MCF 10A (cell line): ENCODE results near the gene INPP5B. TPM values are rescaled to one million over a fixed set of nuclear protein-coding genes. Genes with fewer than 3 reads are reported as not detected.
A peak's percentile ranks its signal among the peaks of the same experiment; 100 is the strongest.

Experiments
- BruUV-seq: library from RNA; stranded (reverse); fragments of 400-500 nt; replicated peaks from 2 replicates; lab custom pipeline; 2021; lab: Mats Ljungman, UMichigan
- CTCF ChIA-PET: fragments of 300-600 bp; sonication (Branson Sonifier 250); formaldehyde crosslinking; extraction: SDS; loops from one replicate; lab custom pipeline; 2021; ENCODE audit warnings: antibody characterized with exemption, inconsistent platforms; lab: Yijun Ruan, JAX
- POLR2A ChIA-PET: fragments of 300-600, 350-650 bp; sonication (Branson Sonifier 250); formaldehyde crosslinking; extraction: SDS; loops from one replicate; lab custom pipeline; 2020; ENCODE audit warnings: antibody characterized with exemption, inconsistent platforms; lab: Yijun Ruan, JAX
- DNase-seq: peaks from one replicate; pipeline ENCODE4 v3.0.0-alpha.2; 2018; ENCODE audit not compliant: unreplicated experiment
- H3K27ac Mint-ChIP-seq: one replicate; pipeline ENCODE4 v1.8.0; 2022; ENCODE audit warnings: mild to moderate bottlenecking, low read depth, mixed read lengths; ENCODE audit not compliant: unreplicated experiment
- H3K27me3 Mint-ChIP-seq: one replicate; pipeline ENCODE4 v1.8.0; 2022; ENCODE audit warnings: mixed read lengths; ENCODE audit not compliant: insufficient read depth, unreplicated experiment
- H3K36me3 Mint-ChIP-seq: one replicate; pipeline ENCODE4 v1.8.0; 2022; ENCODE audit warnings: mild to moderate bottlenecking, moderate library complexity, mixed read lengths; ENCODE audit not compliant: insufficient read depth, unreplicated experiment
- H3K4me1 Mint-ChIP-seq: one replicate; pipeline ENCODE4 v1.8.0; 2022; ENCODE audit warnings: mixed read lengths; ENCODE audit not compliant: insufficient read depth, unreplicated experiment
- H3K4me3 Mint-ChIP-seq: one replicate; pipeline ENCODE4 v1.8.0; 2022; ENCODE audit warnings: mild to moderate bottlenecking, moderate library complexity, mixed read lengths; ENCODE audit not compliant: unreplicated experiment
- H3K9me3 Mint-ChIP-seq: one replicate; pipeline ENCODE4 v1.8.0; 2022; ENCODE audit warnings: mixed read lengths; ENCODE audit not compliant: unreplicated experiment
- intact Hi-C: fragments of 100-400 bp; cut with micrococcal nuclease; formaldehyde crosslinking; loops from 2 replicates; pipeline ENCODE4 v1.14.1; 2022
- total RNA-seq: library from RNA; stranded (reverse); gene quantifications from 2 replicates; pipeline ENCODE4 v1.2.3, GENCODE V29; 2022
- TF ChIP-seq, protein P1 (sequence below): fragments of 200-600 bp; IDR thresholded peaks from one replicate; pipeline ENCODE4 v1.8.0; 2022; ENCODE audit warnings: antibody characterized with exemption, mild to moderate bottlenecking; ENCODE audit not compliant: unreplicated experiment

INPP5B gene
- total RNA-seq, 1 experiment from 2014 or later = 4.7 TPM

DNA sequence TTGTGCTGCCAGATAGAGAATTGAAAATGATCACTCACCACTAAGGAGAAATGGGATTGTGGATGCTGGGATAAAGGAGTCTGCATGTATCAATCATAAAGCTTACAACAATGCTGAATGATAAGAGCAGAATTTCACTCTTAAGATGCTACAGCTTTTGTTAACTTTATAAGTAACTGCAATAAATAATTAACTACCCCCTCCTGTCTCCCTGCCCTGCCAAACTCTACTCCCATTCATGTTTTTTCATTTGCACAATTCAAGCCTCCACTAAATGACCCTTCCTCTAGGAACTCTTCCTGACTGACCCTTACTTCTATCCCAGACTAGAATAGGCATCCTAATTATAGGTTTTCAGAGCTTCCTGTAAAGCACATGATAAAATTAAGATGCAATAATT, 102.3 kb downstream of the INPP5B start:
- no TSS peak for BruUV-seq
- intact Hi-C loops = no loop called here
- H3K4me1 Mint-ChIP-seq = peaks cover 34% of the 10 kb centered on the region
- H3K27me3 Mint-ChIP-seq = no peaks in the 10 kb centered on the region
- POLR2A ChIA-PET = interaction anchor here (1.4 to 1.7 kb wide), 3 partner anchors 9 to 16 kb away, joined by 3 to 11 read pairs (median 7); partner anchors contain the start of gene MTF1
- CTCF ChIA-PET = interaction anchor here (0.7 to 2.5 kb wide), 3 partner anchors 16 to 1328 kb away, joined by 4 to 9 read pairs (median 4); no protein-coding TSS in a partner anchor
- H3K36me3 Mint-ChIP-seq = peaks cover 62% of the 10 kb centered on the region
- no peak overlapping the region for H3K4me3 Mint-ChIP-seq
- H3K27ac Mint-ChIP-seq = peak overlapping the region; percentile 68
- H3K9me3 Mint-ChIP-seq = no peaks in the 10 kb centered on the region
- TF ChIP-seq, protein P1, sequence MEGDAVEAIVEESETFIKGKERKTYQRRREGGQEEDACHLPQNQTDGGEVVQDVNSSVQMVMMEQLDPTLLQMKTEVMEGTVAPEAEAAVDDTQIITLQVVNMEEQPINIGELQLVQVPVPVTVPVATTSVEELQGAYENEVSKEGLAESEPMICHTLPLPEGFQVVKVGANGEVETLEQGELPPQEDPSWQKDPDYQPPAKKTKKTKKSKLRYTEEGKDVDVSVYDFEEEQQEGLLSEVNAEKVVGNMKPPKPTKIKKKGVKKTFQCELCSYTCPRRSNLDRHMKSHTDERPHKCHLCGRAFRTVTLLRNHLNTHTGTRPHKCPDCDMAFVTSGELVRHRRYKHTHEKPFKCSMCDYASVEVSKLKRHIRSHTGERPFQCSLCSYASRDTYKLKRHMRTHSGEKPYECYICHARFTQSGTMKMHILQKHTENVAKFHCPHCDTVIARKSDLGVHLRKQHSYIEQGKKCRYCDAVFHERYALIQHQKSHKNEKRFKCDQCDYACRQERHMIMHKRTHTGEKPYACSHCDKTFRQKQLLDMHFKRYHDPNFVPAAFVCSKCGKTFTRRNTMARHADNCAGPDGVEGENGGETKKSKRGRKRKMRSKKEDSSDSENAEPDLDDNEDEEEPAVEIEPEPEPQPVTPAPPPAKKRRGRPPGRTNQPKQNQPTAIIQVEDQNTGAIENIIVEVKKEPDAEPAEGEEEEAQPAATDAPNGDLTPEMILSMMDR = no peak
- no peak for DNase-seq

DNA sequence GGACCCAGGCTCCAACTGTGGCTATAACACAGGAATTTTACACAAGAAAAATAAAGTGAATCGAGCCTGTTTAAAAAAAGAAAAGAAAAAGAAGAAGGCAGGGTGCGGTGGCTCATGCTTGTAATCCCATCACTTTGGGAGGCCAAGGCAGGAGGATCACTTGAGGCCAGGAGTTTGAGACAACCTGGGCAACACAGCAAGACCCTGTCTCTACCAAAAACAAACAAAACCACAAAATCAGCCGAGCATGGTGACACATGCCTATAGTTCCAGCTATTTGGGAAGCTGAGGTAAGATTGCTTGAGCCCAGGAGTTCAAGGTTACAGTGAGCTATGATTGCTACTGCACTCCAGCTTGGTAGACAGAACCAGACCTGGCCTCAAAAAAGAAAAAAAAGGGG, 105.2 kb downstream of the INPP5B start:
- Mint-ChIP-seq H3K4me1 (peaks cover 27% of the 10 kb centered on the region), H3K36me3 (peaks cover 78% of the 10 kb centered on the region), H3K27me3 (no peaks in the 10 kb centered on the region), H3K4me3 (no peak overlapping the region), H3K9me3 (no peaks in the 10 kb centered on the region), H3K27ac (no peak overlapping the region)
- intact Hi-C loops = no loop called here
- POLR2A ChIA-PET = interaction anchor here (0.6 to 1.5 kb wide), 3 partner anchors 34 to 171 kb away, joined by 3 read pairs; partner anchors contain the start of genes C1orf122, UTP11 and YRDC
- no TSS peak for BruUV-seq
- no peak for DNase-seq
- TF ChIP-seq, protein P1 = no peak
- CTCF ChIA-PET = interaction anchor here (0.7 kb wide), 1 partner anchor 1254 kb away, joined by 3 read pairs; no protein-coding TSS in a partner anchor

DNA sequence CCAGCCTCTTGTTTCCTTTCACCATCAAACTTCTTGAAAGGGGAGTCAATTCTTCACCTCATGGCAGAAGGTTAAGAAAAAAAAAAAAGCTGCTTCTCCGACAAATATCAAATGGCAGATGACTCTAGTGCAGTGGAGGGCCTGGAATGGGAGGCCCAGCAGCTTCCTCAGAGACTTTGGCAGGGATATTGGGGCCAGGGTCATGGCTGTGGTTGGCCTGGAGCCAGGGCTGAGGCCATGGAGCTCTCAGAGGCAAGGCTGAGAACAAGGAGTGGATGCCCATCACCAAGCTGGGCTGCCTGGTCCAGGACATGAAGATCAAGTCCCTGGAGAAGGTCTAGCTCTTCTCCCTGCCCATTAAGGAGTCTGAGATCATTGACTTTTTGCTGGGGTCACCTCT, 106.1 kb downstream of the INPP5B start:
- H3K27me3 Mint-ChIP-seq = no peaks in the 10 kb centered on the region
- ChIA-PET CTCF (interaction anchor here (0.5 to 1.1 kb wide), 2 partner anchors 19 to 1154 kb away, joined by 3 to 4 read pairs; partner anchors contain the start of gene MTF1), POLR2A (interaction anchor here (0.7 to 1.2 kb wide), 3 partner anchors 12 to 149 kb away, joined by 3 to 5 read pairs (median 3); no protein-coding TSS in a partner anchor)
- TF ChIP-seq, protein P1 = no peak
- BruUV-seq = no TSS peak
- no peak overlapping the region for H3K4me3 Mint-ChIP-seq
- DNase-seq = no peak
- H3K9me3 Mint-ChIP-seq = no peaks in the 10 kb centered on the region
- H3K4me1 Mint-ChIP-seq = peaks cover 18% of the 10 kb centered on the region
- no peak overlapping the region for H3K27ac Mint-ChIP-seq
- peaks cover 74% of the 10 kb centered on the region for H3K36me3 Mint-ChIP-seq
- intact Hi-C loops = no loop called here

DNA sequence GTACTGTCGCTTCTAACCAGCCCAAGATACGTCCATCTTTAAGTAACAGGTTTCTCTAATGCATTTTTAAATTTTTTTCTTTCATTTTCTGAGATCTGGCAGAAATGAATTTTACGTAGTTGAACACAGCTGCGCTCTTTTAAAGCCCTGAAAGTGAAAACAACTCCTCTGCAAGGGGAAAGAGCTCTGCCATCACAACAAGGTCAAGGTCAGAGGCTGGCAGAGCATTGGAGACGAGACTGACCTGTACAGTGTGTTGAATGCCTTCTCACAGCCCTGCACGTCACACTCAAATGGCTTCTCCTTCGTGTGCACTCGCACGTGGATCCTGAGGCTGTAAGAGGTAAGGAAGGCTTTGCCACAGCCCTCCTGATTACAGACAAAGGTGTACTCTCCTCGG, 107.2 kb downstream of the INPP5B start:
- no peak for DNase-seq
- H3K27ac Mint-ChIP-seq = no peak overlapping the region
- H3K4me3 Mint-ChIP-seq = no peak overlapping the region
- no TSS peak for BruUV-seq
- peaks cover 8% of the 10 kb centered on the region for H3K4me1 Mint-ChIP-seq
- H3K36me3 Mint-ChIP-seq = peaks cover 76% of the 10 kb centered on the region
- POLR2A ChIA-PET = interaction anchor here (0.9 to 2.1 kb wide), 4 partner anchors 11 to 31 kb away, joined by 3 to 8 read pairs (median 4); partner anchors contain the start of gene MTF1
- no peaks in the 10 kb centered on the region for H3K27me3 Mint-ChIP-seq
- CTCF ChIA-PET = interaction anchor here (0.6 kb wide), 3 partner anchors 11 to 1153 kb away, joined by 3 to 4 read pairs (median 3); no protein-coding TSS in a partner anchor
- H3K9me3 Mint-ChIP-seq = no peaks in the 10 kb centered on the region
- TF ChIP-seq, protein P1 = no peak
- intact Hi-C loops = no loop called here
